CD14-positive monocyte (primary cell): ENCODE results near the gene C5orf22. TPM values are rescaled to one million over a fixed set of nuclear protein-coding genes. Genes with fewer than 3 reads are reported as not detected.

Source experiments
- DNase-seq, 3 donors: peaks; one replicate each; pipeline ENCODE4 v3.0.0-alpha.2; 2011 to 2022
- H2AFZ ChIP-seq: 2 replicates; pipeline ENCODE4 v1.6.0; 2012; ENCODE audit warnings: mild to moderate bottlenecking, low read depth, low read length, inconsistent platforms; ENCODE audit not compliant: insufficient read depth, poor library complexity, severe bottlenecking
- H3K27ac ChIP-seq, 2 donors: 1 replicate in 1 of 2; 2 replicates in 1 of 2; pipeline ENCODE4 v1.5.1; 2012 to 2013; ENCODE audit warnings: low read length in 2 of 2, control low read depth in 1 of 2, inconsistent platforms in 1 of 2, low read depth in 1 of 2, mild to moderate bottlenecking in 1 of 2
- H3K27me3 ChIP-seq, 2 donors: one replicate each; pipeline versions ENCODE4 v1.6.0 to v1.6.1; 2011 to 2013; ENCODE audit warnings: low read length in 2 of 2; ENCODE audit not compliant: control insufficient read depth in 2 of 2, insufficient read depth in 2 of 2
- H3K36me3 ChIP-seq, 2 donors: replicated peaks in 1 of 2; 1 replicate in 1 of 2; 2 replicates in 1 of 2; pipeline versions ENCODE4 v1.5.1 to v1.6.1; 2012 to 2013; ENCODE audit warnings: low read length in 2 of 2, control low read depth in 1 of 2, inconsistent platforms in 1 of 2, mild to moderate bottlenecking in 1 of 2; ENCODE audit not compliant: insufficient read depth in 2 of 2, control insufficient read depth in 1 of 2
- H3K4me1 ChIP-seq, 2 donors: 1 replicate in 1 of 2; 2 replicates in 1 of 2; pipeline versions ENCODE4 v1.5.1 to v1.6.1; 2012 to 2013; ENCODE audit warnings: low read length in 2 of 2, control low read depth in 1 of 2, inconsistent platforms in 1 of 2, mild to moderate bottlenecking in 1 of 2, moderate library complexity in 1 of 2; ENCODE audit not compliant: insufficient read depth in 2 of 2, control insufficient read depth in 1 of 2
- H3K4me2 ChIP-seq: replicated peaks from 2 replicates; pipeline ENCODE3; 2012; ENCODE audit warnings: low read length, moderate library complexity, mild to moderate bottlenecking; ENCODE audit not compliant: poor library complexity, severe bottlenecking; ENCODE audit errors: extremely low read depth
- H3K4me3 ChIP-seq, 3 experiments: fragments of 200-600 bp in 1 of 3; sonication (generic) in 1 of 3; replicated peaks in 1 of 3; 1 replicate in 2 of 3; 2 replicates in 1 of 3; pipeline ENCODE4 v1.5.1; 2011 to 2013; ENCODE audit warnings: low read length in 3 of 3, mild to moderate bottlenecking in 3 of 3, control low read depth in 2 of 3, low read depth in 2 of 3, inconsistent platforms in 1 of 3, moderate library complexity in 1 of 3
- H3K79me2 ChIP-seq: 2 replicates; pipeline ENCODE4 v1.6.0; 2012; ENCODE audit warnings: mild to moderate bottlenecking, control low read depth, inconsistent platforms, low read length, moderate library complexity; ENCODE audit not compliant: insufficient read depth
- H3K9ac ChIP-seq: 2 replicates; pipeline ENCODE4 v1.6.0; 2017; ENCODE audit warnings: low read length, mild to moderate bottlenecking; ENCODE audit not compliant: insufficient read depth, poor library complexity, severe bottlenecking
- H3K9me3 ChIP-seq, 2 donors: replicated peaks in 1 of 2; 1 replicate in 1 of 2; 2 replicates in 1 of 2; pipeline versions ENCODE4 v1.5.1 to v1.6.1; 2012 to 2013; ENCODE audit warnings: low read length in 2 of 2, control low read depth in 1 of 2; ENCODE audit not compliant: control insufficient read depth in 1 of 2, insufficient read depth in 1 of 2
- H4K20me1 ChIP-seq: 2 replicates; pipeline ENCODE4 v1.6.0; 2012; ENCODE audit warnings: mild to moderate bottlenecking, low read length, control low read depth, moderate library complexity; ENCODE audit not compliant: insufficient read depth
- H3K27ac Mint-ChIP-seq, 7 donors: one replicate each; pipeline ENCODE4 v1.8.0; 2020; ENCODE audit warnings: mild to moderate bottlenecking in 7 of 7, mixed read lengths in 7 of 7, moderate library complexity in 6 of 7, inconsistent platforms in 2 of 7
- H3K27me3 Mint-ChIP-seq, 3 donors: one replicate each; pipeline ENCODE4 v1.8.0; 2021 to 2022; ENCODE audit warnings: low read depth in 3 of 3, mild to moderate bottlenecking in 3 of 3, mixed read lengths in 3 of 3, moderate library complexity in 3 of 3, inconsistent platforms in 1 of 3
- H3K36me3 Mint-ChIP-seq, 2 donors: one replicate each; pipeline ENCODE4 v1.8.0; 2020; ENCODE audit warnings: mixed read lengths in 2 of 2, inconsistent platforms in 1 of 2, mild to moderate bottlenecking in 1 of 2
- H3K4me1 Mint-ChIP-seq: one replicate; pipeline ENCODE4 v1.8.0; 2020; ENCODE audit warnings: mild to moderate bottlenecking, mixed read lengths
- H3K4me3 Mint-ChIP-seq, 2 donors: one replicate each; pipeline ENCODE4 v1.8.0; 2020; ENCODE audit warnings: mild to moderate bottlenecking in 2 of 2, mixed read lengths in 2 of 2, moderate library complexity in 1 of 2
- H3K9me3 Mint-ChIP-seq, 7 donors: one replicate each; pipeline ENCODE4 v1.8.0; 2020 to 2022; ENCODE audit warnings: mixed read lengths in 7 of 7, mild to moderate bottlenecking in 6 of 7, moderate library complexity in 6 of 7, inconsistent platforms in 2 of 7
- CTCF ChIP-seq: fragments of 200-600 bp; IDR thresholded peaks from one replicate; pipeline ENCODE4 v1.8.0; 2022; ENCODE audit warnings: antibody characterized with exemption, mild to moderate bottlenecking
- WGBS: methylation state at CpG from one replicate; pipeline ENCODE4 v1.1.5; 2013; ENCODE audit warnings: missing lambda C conversion rate; ENCODE audit not compliant: insufficient coverage; 5-methylcytosine and 5-hydroxymethylcytosine counted together
- intact Hi-C, 2 donors: fragments of 100-400 bp; cut with micrococcal nuclease; formaldehyde crosslinking; loops; one replicate each; pipeline versions ENCODE4 v1.15.0 to v1.15.1; 2023
- polyA plus RNA-seq, 3 donors: library from polyadenylated mRNA; depleted of rRNA in 1 of 3; unstranded in 2 of 3; stranded (reverse) in 1 of 3; fragments of 300-500 nt in 2 of 3; fragments of >200 nt in 1 of 3; fragmentation: Illumina TruSeq in 2 of 3; gene quantifications; 1 replicate in 2 of 3; 2 replicates in 1 of 3; pipeline ENCODE4 v1.2.3, GENCODE V29; 2012 to 2021

The C5orf22 gene
- polyA plus RNA-seq, 3 donors = 5.8 to 20.2 (median 19.9) TPM

- Histone ChIP-seq H3K27ac (no peak overlapping the region), H3K4me3 (no peak overlapping the region), H3K27me3 (no peaks in the 10 kb centered on the region), H3K9ac (no peak overlapping the region), H3K4me2 (no peak overlapping the region), H4K20me1 (no peaks in the 10 kb centered on the region), H3K79me2 (no peaks in the 10 kb centered on the region), H3K4me1 (peaks cover 18% of the 10 kb centered on the region in 2 donors), H3K9me3 (no peaks in the 10 kb centered on the region), H3K36me3 (no peaks in the 10 kb centered on the region), H2AFZ (no peak overlapping the region)
- WGBS = no CpG with 5 or more reads among the region's 3 CpGs
- Mint-ChIP-seq H3K4me1 (peaks cover 17% of the 10 kb centered on the region), H3K36me3 (no peaks in the 10 kb centered on the region), H3K27ac (no peak overlapping the region), H3K9me3 (peaks cover 0 to 5% (median 0%) of the 10 kb centered on the region in 7 donors), H3K4me3 (no peak overlapping the region), H3K27me3 (peaks cover 1 to 5% (median 3%) of the 10 kb centered on the region in 3 donors)
- DNase-seq = peak in 2 of 3 donors; percentile 23 to 34
- intact Hi-C loops = loop anchor here (2.0 to 5.0 kb wide), 2 partner anchors 511 kb away; no protein-coding TSS in a partner anchor
- peak; percentile 72 for TF ChIP-seq CTCF
Measured at GRCh38 chr5:31581498-31582099, 49.5 kb downstream of the C5orf22 start.

- H3K9ac ChIP-seq = no peak overlapping the region
- H3K4me2 ChIP-seq = no peak overlapping the region
- no peaks in the 10 kb centered on the region for H4K20me1 ChIP-seq
- peaks cover 20 to 25% of the 10 kb centered on the region in 2 donors for H3K4me1 ChIP-seq
- H3K79me2 ChIP-seq = no peaks in the 10 kb centered on the region
- H3K4me3 ChIP-seq = no peak overlapping the region
- H3K27me3 ChIP-seq = no peaks in the 10 kb centered on the region
- Mint-ChIP-seq H3K36me3 (no peaks in the 10 kb centered on the region), H3K9me3 (peaks cover 0 to 5% (median 0%) of the 10 kb centered on the region in 7 donors), H3K4me1 (peaks cover 20% of the 10 kb centered on the region), H3K27ac (no peak overlapping the region), H3K4me3 (no peak overlapping the region), H3K27me3 (peaks cover 1 to 5% (median 1%) of the 10 kb centered on the region in 3 donors)
- H3K27ac ChIP-seq = no peak overlapping the region
- no peak overlapping the region for H2AFZ ChIP-seq
- TF ChIP-seq CTCF = no peak
- no peaks in the 10 kb centered on the region for H3K36me3 ChIP-seq
- intact Hi-C loops = loop anchor here in 1 of 2 donors (5.0 kb wide), 1 partner anchor 509 kb away; no protein-coding TSS in a partner anchor
- WGBS = no CpG with 5 or more reads among the region's 2 CpGs
- H3K9me3 ChIP-seq = no peaks in the 10 kb centered on the region
- no peak for DNase-seq
Measured at GRCh38 chr5:31583129-31583528, 51.0 kb downstream of the C5orf22 start.
